Subcutaneous abdominal adipose tissue (tissue), 5 donors: ENCODE measurements around the gene PRKCG.
A peak's percentile ranks its signal among the peaks of the same experiment; 100 is the strongest.

ENCODE experiments used
- H3K27ac ChIP-seq: one replicate; pipeline ENCODE4 v1.7.0; 2013; ENCODE audit warnings: low read depth, mild to moderate bottlenecking, inconsistent platforms, low read length, moderate library complexity
- H3K27me3 ChIP-seq, 5 donors: one replicate each; pipeline ENCODE4 v1.7.0; 2013; ENCODE audit warnings: low read length in 5 of 5, inconsistent platforms in 1 of 5; ENCODE audit not compliant: control insufficient read depth in 5 of 5, insufficient read depth in 4 of 5
- H3K36me3 ChIP-seq, 5 donors: one replicate each; pipeline ENCODE4 v1.7.0; 2013; ENCODE audit warnings: low read length in 5 of 5; ENCODE audit not compliant: control insufficient read depth in 5 of 5, insufficient read depth in 5 of 5
- H3K4me1 ChIP-seq, 5 donors: one replicate each; pipeline ENCODE4 v1.7.0; 2013; ENCODE audit warnings: low read length in 5 of 5, mild to moderate bottlenecking in 3 of 5, moderate library complexity in 1 of 5; ENCODE audit not compliant: control insufficient read depth in 5 of 5, insufficient read depth in 5 of 5
- H3K4me3 ChIP-seq, 5 donors: one replicate each; pipeline ENCODE4 v1.7.0; 2013; ENCODE audit warnings: low read length in 5 of 5, low read depth in 1 of 5
- H3K9ac ChIP-seq, 5 donors: one replicate each; pipeline ENCODE4 v1.7.0; 2013; ENCODE audit warnings: low read length in 5 of 5, mild to moderate bottlenecking in 4 of 5, moderate library complexity in 3 of 5
- H3K9me3 ChIP-seq, 5 donors: one replicate each; pipeline ENCODE4 v1.7.0; 2013; ENCODE audit warnings: low read length in 5 of 5; ENCODE audit not compliant: control insufficient read depth in 5 of 5
- donor health status: healthy.
- donor health status: healthy.
- donor health status: healthy.
- donor health status: healthy.
- donor health status: healthy.

PRKCG gene

GRCh38 chr19:53880711-53881481 is 1.1 kb upstream of the PRKCG start:
- H3K36me3 ChIP-seq, result peaks cover 0 to 5% (median 2%) of the 10 kb centered on the region in 5 donors
- H3K27ac ChIP-seq, result no peak overlapping the region
- H3K27me3 ChIP-seq, result peaks cover 25 to 46% (median 28%) of the 10 kb centered on the region in 5 donors
- H3K9ac ChIP-seq, result no peak overlapping the region
- H3K9me3 ChIP-seq, result no peaks in the 10 kb centered on the region
- peak overlapping the region in 1 of 5 donors; percentile 2 for H3K4me3 ChIP-seq
- H3K4me1 ChIP-seq, result peaks cover 4 to 27% (median 26%) of the 10 kb centered on the region in 5 donors

- peaks cover 25 to 46% (median 32%) of the 10 kb centered on the region in 5 donors for H3K27me3 ChIP-seq
- H3K4me3 ChIP-seq, result peak overlapping the region in 2 of 5 donors; percentile 34 to 56
- peak overlapping the region in 1 of 5 donors; percentile 25 for H3K9ac ChIP-seq
- H3K9me3 ChIP-seq, result no peaks in the 10 kb centered on the region
- no peak overlapping the region for H3K27ac ChIP-seq
- H3K36me3 ChIP-seq, result no peaks in the 10 kb centered on the region
- H3K4me1 ChIP-seq, result peaks cover 4 to 27% (median 26%) of the 10 kb centered on the region in 5 donors
Observed at GRCh38 chr19:53882391-53883050, 524 bp downstream of the PRKCG start.

- H3K36me3 ChIP-seq, result no peaks in the 10 kb centered on the region
- peaks cover 25 to 46% (median 32%) of the 10 kb centered on the region in 5 donors for H3K27me3 ChIP-seq
Observed at GRCh38 chr19:53883231-53883661, 1.2 kb downstream of the PRKCG start.

GRCh38 chr19:53883741-53884140 is 1.7 kb downstream of the PRKCG start:
- Histone ChIP-seq H3K4me3 (no peak overlapping the region), H3K36me3 (no peaks in the 10 kb centered on the region), H3K27me3 (peaks cover 25 to 46% (median 32%) of the 10 kb centered on the region in 5 donors), H3K9ac (no peak overlapping the region), H3K9me3 (no peaks in the 10 kb centered on the region), H3K4me1 (peaks cover 4 to 26% (median 23%) of the 10 kb centered on the region in 5 donors), H3K27ac (no peak overlapping the region)

More at GRCh38 chr19:53883231-53883661, 1.2 kb downstream of the PRKCG start:
- Histone ChIP-seq H3K27ac (no peak overlapping the region), H3K9me3 (no peaks in the 10 kb centered on the region), H3K4me3 (no peak overlapping the region), H3K9ac (no peak overlapping the region), H3K4me1 (peaks cover 4 to 27% (median 26%) of the 10 kb centered on the region in 5 donors)

- H3K36me3 ChIP-seq, result no peaks in the 10 kb centered on the region
- no peaks in the 10 kb centered on the region for H3K9me3 ChIP-seq
- H3K4me3 ChIP-seq, result no peak overlapping the region
- peaks cover 4 to 21% (median 19%) of the 10 kb centered on the region in 5 donors for H3K4me1 ChIP-seq
- H3K9ac ChIP-seq, result no peak overlapping the region
- no peak overlapping the region for H3K27ac ChIP-seq
- H3K27me3 ChIP-seq, result peaks cover 25 to 46% (median 32%) of the 10 kb centered on the region in 5 donors
Observed at GRCh38 chr19:53884256-53884655, 2.3 kb downstream of the PRKCG start.

GRCh38 chr19:53885036-53885435 is 3.0 kb downstream of the PRKCG start:
- H3K36me3 ChIP-seq, result no peaks in the 10 kb centered on the region

GRCh38 chr19:53892301-53892980 is 10.4 kb downstream of the PRKCG start:
- peaks cover 13 to 31% (median 21%) of the 10 kb centered on the region in 5 donors for H3K27me3 ChIP-seq
- no peaks in the 10 kb centered on the region for H3K9me3 ChIP-seq
- no peak overlapping the region for H3K27ac ChIP-seq

More at GRCh38 chr19:53885036-53885435, 3.0 kb downstream of the PRKCG start:
- Histone ChIP-seq H3K4me1 (peaks cover 2 to 15% (median 14%) of the 10 kb centered on the region in 5 donors), H3K9me3 (no peaks in the 10 kb centered on the region), H3K27me3 (peaks cover 25 to 42% (median 32%) of the 10 kb centered on the region in 5 donors), H3K4me3 (no peak overlapping the region), H3K9ac (no peak overlapping the region), H3K27ac (no peak overlapping the region)

GRCh38 chr19:53892981-53893325 is 11.0 kb downstream of the PRKCG start:
- H3K4me3 ChIP-seq, result no peak overlapping the region
- H3K27ac ChIP-seq, result no peak overlapping the region
- no peaks in the 10 kb centered on the region for H3K36me3 ChIP-seq
- no peaks in the 10 kb centered on the region for H3K9me3 ChIP-seq
- no peaks in the 10 kb centered on the region for H3K4me1 ChIP-seq
- peaks cover 14 to 36% (median 25%) of the 10 kb centered on the region in 5 donors for H3K27me3 ChIP-seq
- H3K9ac ChIP-seq, result no peak overlapping the region

More at GRCh38 chr19:53892301-53892980, 10.4 kb downstream of the PRKCG start:
- Histone ChIP-seq H3K36me3 (no peaks in the 10 kb centered on the region), H3K4me1 (no peaks in the 10 kb centered on the region), H3K4me3 (no peak overlapping the region), H3K9ac (no peak overlapping the region)

- peaks cover 19 to 50% (median 36%) of the 10 kb centered on the region in 5 donors for H3K27me3 ChIP-seq
- no peaks in the 10 kb centered on the region for H3K36me3 ChIP-seq
- H3K4me1 ChIP-seq, result no peaks in the 10 kb centered on the region
- H3K9ac ChIP-seq, result no peak overlapping the region
- H3K4me3 ChIP-seq, result no peak overlapping the region
- H3K27ac ChIP-seq, result no peak overlapping the region
- H3K9me3 ChIP-seq, result no peaks in the 10 kb centered on the region
Observed at GRCh38 chr19:53894707-53895106, 12.7 kb downstream of the PRKCG start.
